Coronary artery (tissue), 2 donors: ENCODE data around the gene GLIPR2.
"Not testable (repeated sequence)": the region's sequence is repeated elsewhere in the genome, so short reads cannot be mapped to it uniquely, and the experiment has no call there.

ENCODE experiments used
- DNase-seq: peaks from one replicate; pipeline ENCODE4 v3.0.0-alpha.2; 2017; ENCODE audit warnings: low spot score
- H3K27ac ChIP-seq, 2 donors: fragments of 200-600 bp; sonication (generic); one replicate each; pipeline ENCODE4 v1.5.1; 2016 to 2019
- H3K4me3 ChIP-seq: fragments of 200-600 bp; sonication (generic); 2 replicates; pipeline ENCODE4 v1.5.1; 2016; ENCODE audit warnings: mild to moderate bottlenecking, moderate library complexity
- CTCF ChIP-seq: fragments of 200-600 bp; sonication (generic); IDR thresholded peaks from one replicate; pipeline ENCODE4 v1.5.1; 2019; ENCODE audit warnings: antibody characterized with exemption

The GLIPR2 gene

DNA sequence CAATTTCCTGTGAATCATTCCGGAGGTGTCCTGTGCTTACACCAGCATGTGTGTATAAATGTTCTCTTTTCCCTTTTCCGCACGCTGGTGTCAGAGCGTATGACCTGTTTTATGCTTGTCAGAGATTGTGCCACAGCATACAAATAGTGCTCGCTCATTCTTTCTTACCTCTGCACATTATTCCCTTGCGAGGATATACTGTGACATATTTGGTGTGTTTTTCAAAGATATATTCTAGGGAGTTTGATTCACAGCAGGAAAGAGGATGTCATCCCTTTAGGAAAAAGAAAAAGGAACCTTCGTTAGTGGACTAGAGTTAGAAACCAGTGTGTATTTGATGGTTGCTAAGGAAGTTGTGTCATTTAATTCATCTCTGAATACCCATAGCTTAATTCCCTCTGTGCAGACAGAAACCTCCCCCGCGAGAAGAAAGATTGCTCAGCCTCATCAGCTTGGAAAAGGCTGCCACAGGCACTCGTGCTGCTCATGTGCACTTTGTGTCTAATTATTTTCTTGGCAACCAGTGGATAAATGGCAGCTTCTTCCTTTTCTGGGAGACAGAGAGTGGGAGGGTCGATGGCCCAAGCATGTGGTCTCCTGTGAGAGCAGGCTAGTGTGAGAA, 17.9 kb downstream of the GLIPR2 start:
- Histone ChIP-seq H3K27ac (peak overlapping the region; percentile 46 to 81), H3K4me3 (peak overlapping the region; percentile 11)
- no peak for DNase-seq
- TF ChIP-seq CTCF, result no peak

GRCh38 chr9:36156116-36156515, 19.6 kb downstream of the GLIPR2 start:
- TF ChIP-seq CTCF, result no peak
- no peak for DNase-seq
- Histone ChIP-seq H3K27ac (peak overlapping the region in 1 of 2 donors; percentile 35), H3K4me3 (no peak overlapping the region)

DNA sequence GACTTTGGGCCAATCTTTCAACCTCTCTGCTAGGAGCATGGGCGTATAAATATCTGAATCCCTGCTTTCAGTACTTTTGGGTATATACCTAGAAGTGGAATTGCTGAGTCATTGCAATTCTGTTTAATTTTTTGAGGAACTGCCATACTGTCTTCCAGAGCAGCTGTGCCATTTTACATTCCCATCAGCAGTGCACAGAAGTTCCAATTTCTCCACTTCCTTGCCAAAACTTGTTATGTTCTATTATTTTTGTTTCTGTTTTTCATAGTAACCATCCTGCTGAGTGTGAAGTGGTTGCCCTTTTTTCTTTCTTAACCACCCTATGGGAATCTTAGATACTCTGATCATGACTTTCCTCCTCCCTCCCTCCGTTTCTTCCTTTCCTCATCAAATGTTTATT, 21.6 kb downstream of the GLIPR2 start:
- no peak for TF ChIP-seq CTCF
- Histone ChIP-seq H3K4me3 (no peak overlapping the region), H3K27ac (peak overlapping the region; percentile 46 to 79)
- no peak for DNase-seq

DNA sequence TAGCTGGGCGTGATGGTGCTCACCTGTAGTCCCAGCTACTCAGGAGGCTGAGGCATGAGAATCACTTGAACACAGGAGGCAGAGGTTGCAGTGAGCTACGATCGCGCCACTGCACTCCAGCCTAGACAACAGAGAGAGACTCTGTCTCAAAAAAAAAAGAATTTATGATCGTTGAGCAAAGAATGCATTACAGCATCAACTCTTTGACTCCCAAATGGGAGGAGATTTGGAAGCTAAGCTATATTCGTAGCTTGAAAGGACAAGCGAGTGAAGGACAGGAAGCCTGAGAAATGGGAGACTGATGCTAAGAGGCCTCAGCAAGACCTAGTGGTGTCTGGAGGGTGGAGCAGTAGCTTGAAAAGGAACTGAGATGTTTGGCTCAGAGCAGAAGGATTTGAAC, 22.4 kb downstream of the GLIPR2 start:
- TF ChIP-seq CTCF, result no peak
- peak overlapping the region; percentile 46 to 79 for H3K27ac ChIP-seq
- no peak for DNase-seq

GRCh38 chr9:36159509-36159908, 23.0 kb downstream of the GLIPR2 start:
- not testable (repeated sequence) for DNase-seq, H3K4me3 ChIP-seq
- H3K27ac ChIP-seq, result peak overlapping the region; percentile 46 to 79

More for the DNA sequence above, 22.4 kb downstream of the GLIPR2 start:
- H3K4me3 ChIP-seq, result no peak overlapping the region

GRCh38 chr9:36160126-36160525, 23.6 kb downstream of the GLIPR2 start:
- H3K4me3 ChIP-seq, H3K27ac ChIP-seq, DNase-seq: not testable (repeated sequence)

GRCh38 chr9:36161187-36161586, 24.7 kb downstream of the GLIPR2 start:
- H3K4me3 ChIP-seq, result no peak overlapping the region
- no peak for TF ChIP-seq CTCF
- no peak for DNase-seq
- H3K27ac ChIP-seq, result peak overlapping the region; percentile 52 to 67

- no peak for DNase-seq
- H3K4me3 ChIP-seq, result no peak overlapping the region
- no peak for TF ChIP-seq CTCF
- H3K27ac ChIP-seq, result peak overlapping the region; percentile 61 to 67
These were observed 25.7 kb downstream of the GLIPR2 start for GRCh38 chr9:36162211-36162738.
